GM19372 (cell line): ENCODE results near the gene WDR89.
"Not testable (repeated sequence)": the region's sequence is repeated elsewhere in the genome, so short reads cannot be mapped to it uniquely, and the experiment has no call there.

ENCODE experiments used
- ATAC-seq: cut with Tn5 transposase; IDR thresholded peaks from one replicate; pipeline ENCODE4 v1.9.1; 2021; ENCODE audit warnings: mild to moderate bottlenecking, low read depth, moderate library complexity; ENCODE audit not compliant: unreplicated experiment

Gene WDR89

GRCh38 chr14:63654936-63655335 is 13.3 kb upstream of the WDR89 start:
- ATAC-seq: no peak

DNA sequence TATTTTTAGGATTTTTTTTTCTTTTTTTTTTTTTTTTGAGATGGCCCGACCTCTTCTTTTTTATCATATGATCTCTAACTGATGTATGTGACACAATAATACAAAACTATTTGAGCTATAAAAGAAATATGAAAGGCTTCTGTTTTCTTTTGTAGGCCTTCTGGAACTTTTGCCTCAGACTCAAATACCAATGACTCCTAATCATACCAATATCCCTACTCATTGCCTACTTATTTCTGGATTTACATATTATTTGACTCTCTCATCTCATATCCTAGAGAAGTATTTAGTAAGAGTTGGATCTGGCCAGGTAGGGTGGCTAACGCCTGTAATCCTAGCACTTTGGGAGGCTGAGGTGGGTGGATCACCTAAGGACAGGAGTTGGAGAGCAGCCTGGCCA is 12.7 kb upstream of the WDR89 start:
- no peak for ATAC-seq

DNA sequence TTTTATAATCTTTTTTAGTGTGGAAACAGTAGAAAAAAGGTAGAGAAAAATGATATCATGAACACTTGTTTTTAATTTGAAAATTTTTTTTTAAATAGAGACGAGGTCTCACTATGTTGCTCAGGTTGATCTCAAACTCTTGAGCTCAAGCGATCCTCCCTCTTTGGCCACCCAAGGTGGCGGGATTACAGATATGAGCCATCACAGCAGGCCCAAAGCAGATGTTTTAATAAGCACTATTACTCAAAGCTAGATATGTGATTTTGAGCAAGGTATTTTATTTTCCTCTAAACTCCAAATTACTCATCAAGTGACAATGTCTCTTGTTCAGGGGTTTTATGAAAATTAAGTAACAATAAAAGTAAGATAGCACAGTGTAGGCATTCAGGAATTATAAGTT is 10.7 kb upstream of the WDR89 start:
- ATAC-seq: no peak

DNA sequence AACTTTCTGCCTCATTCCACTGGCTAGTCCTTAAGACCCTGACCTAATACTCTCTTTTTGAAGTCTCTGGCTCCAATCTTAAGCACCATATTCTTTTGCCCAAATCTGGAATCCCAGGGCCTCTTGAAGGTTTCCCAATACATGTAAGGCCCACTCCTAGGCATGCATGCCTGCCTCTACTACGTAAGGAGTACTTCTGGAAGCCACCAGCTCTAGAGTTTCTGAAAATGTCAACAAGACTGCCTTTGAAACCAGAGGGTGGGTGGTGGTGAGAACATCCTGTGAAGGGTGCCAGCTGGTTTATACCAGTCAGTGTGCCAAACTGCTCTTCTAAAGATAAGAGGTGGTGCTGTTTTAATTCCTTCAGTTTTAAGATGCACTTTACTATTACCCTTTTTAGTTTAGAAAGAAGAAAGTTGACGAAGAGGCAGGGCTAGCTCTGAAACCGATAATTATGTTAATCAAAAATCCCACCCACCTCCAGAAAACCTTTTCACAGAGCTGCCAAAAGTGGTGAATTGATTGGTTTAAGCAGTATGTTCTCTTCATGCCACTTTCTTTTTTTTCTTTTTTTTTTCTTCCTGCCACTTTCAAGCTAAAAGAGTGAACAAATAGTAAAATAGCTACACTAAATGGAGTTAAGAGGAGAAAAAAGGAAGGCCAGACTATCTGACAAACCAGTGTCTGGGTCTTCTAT is 8.7 kb upstream of the WDR89 start:
- ATAC-seq: no peak

- peak; percentile 63 for ATAC-seq
Measured at GRCh38 chr14:63647696-63648410, 6.2 kb upstream of the WDR89 start.

DNA sequence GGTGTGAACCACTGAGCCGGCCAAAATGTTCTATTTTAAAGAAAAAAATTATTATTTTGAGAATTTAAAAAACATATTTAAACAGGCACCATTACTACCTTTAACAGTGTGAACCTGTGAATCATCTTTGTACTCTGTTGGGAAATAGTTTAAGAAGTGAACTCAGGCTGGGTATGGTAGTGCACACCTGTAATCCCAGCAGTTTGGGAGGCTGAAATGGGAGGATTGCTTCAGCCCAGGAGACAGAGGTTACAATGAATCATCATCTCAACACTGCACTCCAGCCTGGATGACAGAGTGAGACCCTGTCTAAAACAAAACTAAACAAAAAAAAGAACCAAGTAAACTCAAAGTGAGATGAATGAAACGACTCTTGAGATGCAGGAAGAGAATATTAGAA is 3.1 kb upstream of the WDR89 start:
- ATAC-seq: no peak

DNA sequence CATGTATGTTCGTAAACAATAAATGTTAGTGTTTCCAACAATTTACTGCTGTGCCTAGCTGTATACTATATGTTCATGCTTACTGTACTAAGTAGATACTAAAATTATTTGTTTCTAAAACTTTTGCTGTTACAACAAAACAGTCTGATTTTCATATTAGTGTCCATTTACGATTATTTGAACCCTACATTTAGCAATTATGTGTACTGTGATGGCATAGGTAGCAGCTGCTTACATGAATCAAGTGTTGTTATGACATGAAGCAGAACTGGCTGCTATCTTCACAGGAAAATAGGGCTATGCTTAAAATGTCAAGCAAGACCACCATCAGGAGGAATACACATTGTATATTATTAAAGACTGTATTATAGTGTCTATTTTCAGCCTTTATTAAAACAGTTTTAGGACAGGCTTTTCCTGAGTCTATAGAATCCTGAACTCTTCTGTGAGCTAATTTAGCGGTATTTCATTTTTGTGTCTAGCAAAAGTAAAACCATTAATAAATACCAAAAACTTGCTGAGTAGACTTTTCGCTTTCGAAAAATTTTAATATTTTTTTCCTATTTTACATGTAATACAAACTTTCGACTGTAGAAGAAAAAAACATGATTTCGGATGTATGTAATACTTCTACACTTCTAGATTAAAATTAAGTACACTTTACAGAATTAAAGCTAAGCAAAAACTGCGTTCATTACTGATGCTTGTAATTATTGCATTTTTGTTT is 1.1 kb upstream of the WDR89 start:
- no peak for ATAC-seq

- ATAC-seq: peak; percentile 44
Measured at GRCh38 chr14:63642229-63642611, 549 bp upstream of the WDR89 start.

DNA sequence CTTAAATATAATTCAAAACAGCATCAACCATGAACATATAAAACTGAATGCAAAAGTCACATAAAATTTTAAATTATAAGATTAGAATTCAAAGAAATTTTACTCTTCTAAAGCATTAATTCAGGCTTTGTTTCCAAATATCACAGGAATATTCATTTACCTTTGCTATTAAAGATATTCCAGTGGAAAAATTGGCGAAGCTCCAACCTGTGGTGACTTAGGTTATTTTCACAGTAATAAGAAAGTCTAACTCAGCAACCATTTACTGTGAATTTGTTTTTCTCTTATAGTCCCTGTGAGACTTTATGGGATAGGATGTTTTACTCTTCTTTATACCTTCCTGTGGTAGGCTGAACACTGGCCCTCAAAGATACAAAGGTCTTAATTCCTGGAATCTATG is 3.2 kb downstream of the WDR89 start:
- ATAC-seq: no peak

- not testable (repeated sequence) for ATAC-seq
Measured at GRCh38 chr14:63636094-63636635, 5.5 kb downstream of the WDR89 start.

GRCh38 chr14:63633801-63634200 is 7.9 kb downstream of the WDR89 start:
- no peak for ATAC-seq

GRCh38 chr14:63632932-63633514 is 8.6 kb downstream of the WDR89 start:
- no peak for ATAC-seq

- no peak for ATAC-seq
Measured at GRCh38 chr14:63624701-63625100, 17.0 kb downstream of the WDR89 start.

DNA sequence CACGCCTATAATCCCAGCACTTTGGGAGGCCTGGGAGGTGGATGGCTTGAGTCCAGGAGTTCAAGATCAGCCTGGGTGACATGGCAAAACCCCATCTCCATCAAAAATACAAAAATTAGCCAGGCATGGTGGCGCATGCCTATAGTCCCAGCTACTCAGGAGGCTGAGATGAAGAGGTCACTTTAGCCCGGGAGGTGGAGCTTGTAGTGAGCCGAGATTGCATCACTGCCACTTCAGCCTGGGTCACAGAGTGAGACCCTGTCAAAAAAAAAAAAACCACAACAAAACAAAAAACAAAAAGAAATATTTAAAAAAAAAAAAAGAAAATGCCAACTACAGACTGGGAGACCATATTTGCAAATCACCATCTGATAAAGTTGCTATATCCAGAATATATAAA is 17.5 kb downstream of the WDR89 start:
- no peak for ATAC-seq

- ATAC-seq: not testable (repeated sequence)
Measured at GRCh38 chr14:63621975-63622374, 19.7 kb downstream of the WDR89 start.

DNA sequence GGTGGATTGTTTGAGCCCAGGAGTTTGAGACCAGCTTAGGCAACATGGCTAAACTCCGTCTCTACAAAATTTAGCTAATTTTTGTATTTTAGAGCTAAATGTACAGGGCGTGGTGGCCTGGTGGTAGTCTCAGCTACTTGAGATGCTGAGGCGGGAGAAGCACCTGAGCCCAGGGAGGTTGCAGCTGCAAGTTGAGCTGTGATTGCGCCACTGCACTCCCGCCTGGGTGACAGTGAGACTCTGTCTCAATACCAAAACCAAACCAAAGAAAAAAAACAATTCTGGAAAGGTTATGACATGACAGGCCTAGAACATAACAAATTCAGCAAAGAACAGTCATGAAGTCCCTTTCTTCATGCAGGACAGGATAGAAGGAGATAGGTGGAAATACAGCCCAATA is 25.7 kb downstream of the WDR89 start:
- no peak for ATAC-seq

DNA sequence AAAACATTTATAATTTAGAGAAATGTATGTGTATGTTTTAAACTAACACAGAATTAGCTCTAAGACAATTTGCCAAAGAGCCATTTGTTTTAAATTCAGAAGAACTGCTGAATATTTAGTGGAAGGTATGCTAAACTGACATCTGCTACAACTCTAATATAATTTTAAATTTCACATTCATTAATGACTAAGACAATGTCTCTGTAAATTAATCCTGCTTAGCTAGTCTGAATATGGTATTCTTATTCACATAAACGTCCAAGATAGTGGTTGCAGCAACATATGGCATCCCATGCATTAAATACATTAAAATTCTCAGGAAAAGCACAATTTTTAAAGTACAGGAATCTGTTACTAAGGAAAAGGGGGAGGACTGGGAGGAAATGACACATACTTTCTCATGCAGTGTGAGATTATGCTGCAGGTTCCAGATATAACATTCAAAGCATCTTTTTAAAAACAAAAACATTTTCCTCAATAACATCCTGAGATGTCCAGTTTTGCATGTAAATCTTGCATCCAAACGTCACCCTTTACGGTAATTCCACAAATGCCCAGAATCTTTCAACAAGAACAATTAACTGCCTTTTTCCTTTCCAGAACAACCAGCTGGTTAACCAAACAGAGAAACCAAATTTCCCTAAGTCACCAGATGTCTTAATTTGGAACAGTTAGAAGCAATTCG is 26.9 kb downstream of the WDR89 start:
- no peak for ATAC-seq

DNA sequence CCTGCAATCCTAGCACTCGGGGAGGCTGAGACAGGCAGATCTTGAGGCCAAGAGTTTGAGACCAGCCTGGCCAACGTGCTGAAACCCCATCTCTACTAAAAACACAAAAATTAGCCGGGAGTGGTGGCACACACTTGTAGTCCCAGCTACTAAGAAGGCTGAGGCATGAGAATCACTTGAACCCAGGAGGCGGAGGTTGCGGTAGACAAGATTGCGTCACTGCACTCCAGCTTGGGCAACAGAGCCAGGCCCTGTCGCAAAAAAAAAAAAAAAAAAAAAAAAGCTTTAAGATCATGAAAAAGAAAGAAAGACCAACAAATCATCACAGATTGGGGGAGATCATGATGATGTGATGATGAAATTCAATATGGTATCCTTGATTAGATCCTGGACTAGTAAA is 30.6 kb downstream of the WDR89 start:
- ATAC-seq: no peak

GRCh38 chr14:63605041-63605532 is 36.6 kb downstream of the WDR89 start:
- no peak for ATAC-seq

DNA sequence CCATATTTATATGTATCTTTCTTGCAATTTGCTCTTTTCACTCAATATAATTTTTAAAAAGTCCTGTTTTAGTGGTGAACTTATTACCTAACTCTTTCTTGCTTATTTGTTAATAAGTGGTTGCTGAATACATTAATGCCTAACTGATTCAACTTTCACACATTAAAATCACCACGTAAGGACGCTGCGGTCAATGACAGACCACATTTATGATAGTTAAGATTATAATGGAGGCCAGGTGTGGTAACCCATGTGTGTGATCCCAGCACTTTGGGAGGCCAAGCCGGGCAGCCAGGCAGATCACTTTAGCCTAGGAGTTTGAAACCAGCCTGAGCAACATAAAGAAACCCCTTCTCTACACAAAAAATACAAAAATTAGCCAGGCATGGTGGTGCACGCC is 37.0 kb downstream of the WDR89 start:
- ATAC-seq: no peak
